ENCODE measurements around the gene ZXDC. TPM values are rescaled to one million over a fixed set of nuclear protein-coding genes. Genes with fewer than 3 reads are reported as not detected.

ZXDC gene
- total and polyA plus RNA-seq, 2 donors from 2014 or later, result 11.4 to 44.8 TPM

DNA sequence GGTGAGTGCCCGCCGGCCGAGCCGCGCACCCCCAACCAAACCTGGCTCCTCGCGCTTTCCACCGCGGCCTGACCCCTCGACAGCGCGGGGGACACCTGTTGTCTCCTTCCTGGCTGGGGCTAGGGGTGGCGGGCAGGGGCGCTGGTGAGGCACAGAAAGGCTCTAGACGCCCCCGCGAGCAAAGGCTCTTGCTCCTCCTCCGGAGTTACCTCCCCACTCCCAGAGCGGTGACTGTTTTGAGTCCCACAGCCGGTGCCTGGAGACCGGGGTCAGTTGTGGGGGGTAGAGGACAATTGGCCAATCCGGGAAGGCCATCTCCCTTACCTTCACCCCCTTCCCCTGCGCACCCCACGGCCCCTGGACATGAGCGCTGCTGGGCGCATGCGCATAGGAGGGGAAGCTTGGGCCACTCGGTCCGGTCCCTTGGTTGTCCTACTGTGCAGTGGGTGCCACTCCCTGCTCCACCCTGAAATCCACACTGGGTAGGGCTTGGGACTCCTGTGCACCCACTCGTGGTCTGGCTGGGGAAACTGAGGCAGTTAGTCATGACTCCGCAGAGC lies 48.8 kb upstream of the ZXDC start:
- DNase-seq (peak; percentile 31 to 78 (median 59)), FAIRE-seq (no peak)
- intact Hi-C loops (cut with DNase I), result no loop called here
- peak overlapping the region; percentile 11 to 64 (median 54) for H3K4me3 ChIP-seq (ENCODE audit: low read length in 3 of 3)
- peak overlapping the region in 1 of 3 donors; percentile 26 for H3K9ac ChIP-seq (ENCODE audit: low read length in 3 of 3)
- H3K27ac ChIP-seq (ENCODE audit: low read depth in 2 of 2, low read length in 2 of 2), result no peak overlapping the region
- peaks cover 3% of the 10 kb centered on the region for H3K27me3 ChIP-seq (ENCODE audit: control insufficient read depth, insufficient read depth, low read length)
- TF ChIP-seq, protein P1, sequence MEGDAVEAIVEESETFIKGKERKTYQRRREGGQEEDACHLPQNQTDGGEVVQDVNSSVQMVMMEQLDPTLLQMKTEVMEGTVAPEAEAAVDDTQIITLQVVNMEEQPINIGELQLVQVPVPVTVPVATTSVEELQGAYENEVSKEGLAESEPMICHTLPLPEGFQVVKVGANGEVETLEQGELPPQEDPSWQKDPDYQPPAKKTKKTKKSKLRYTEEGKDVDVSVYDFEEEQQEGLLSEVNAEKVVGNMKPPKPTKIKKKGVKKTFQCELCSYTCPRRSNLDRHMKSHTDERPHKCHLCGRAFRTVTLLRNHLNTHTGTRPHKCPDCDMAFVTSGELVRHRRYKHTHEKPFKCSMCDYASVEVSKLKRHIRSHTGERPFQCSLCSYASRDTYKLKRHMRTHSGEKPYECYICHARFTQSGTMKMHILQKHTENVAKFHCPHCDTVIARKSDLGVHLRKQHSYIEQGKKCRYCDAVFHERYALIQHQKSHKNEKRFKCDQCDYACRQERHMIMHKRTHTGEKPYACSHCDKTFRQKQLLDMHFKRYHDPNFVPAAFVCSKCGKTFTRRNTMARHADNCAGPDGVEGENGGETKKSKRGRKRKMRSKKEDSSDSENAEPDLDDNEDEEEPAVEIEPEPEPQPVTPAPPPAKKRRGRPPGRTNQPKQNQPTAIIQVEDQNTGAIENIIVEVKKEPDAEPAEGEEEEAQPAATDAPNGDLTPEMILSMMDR (IDR thresholded peaks at IDR 0.05; ENCODE audit: borderline replicate concordance, extremely low read depth, insufficient read depth), result no peak
- H3K9me3 ChIP-seq (ENCODE audit: control insufficient read depth in 2 of 3, insufficient read depth in 1 of 3, low read length in 3 of 3), result no peaks in the 10 kb centered on the region
- H3K36me3 ChIP-seq (ENCODE audit: control insufficient read depth in 2 of 3, insufficient read depth in 3 of 3, low read length in 3 of 3), result no peaks in the 10 kb centered on the region
- H3K4me1 ChIP-seq (ENCODE audit: control insufficient read depth in 2 of 3, insufficient read depth in 2 of 3, low read depth in 1 of 3, low read length in 3 of 3), result peaks cover 0 to 4% (median 4%) of the 10 kb centered on the region in 3 donors

DNA sequence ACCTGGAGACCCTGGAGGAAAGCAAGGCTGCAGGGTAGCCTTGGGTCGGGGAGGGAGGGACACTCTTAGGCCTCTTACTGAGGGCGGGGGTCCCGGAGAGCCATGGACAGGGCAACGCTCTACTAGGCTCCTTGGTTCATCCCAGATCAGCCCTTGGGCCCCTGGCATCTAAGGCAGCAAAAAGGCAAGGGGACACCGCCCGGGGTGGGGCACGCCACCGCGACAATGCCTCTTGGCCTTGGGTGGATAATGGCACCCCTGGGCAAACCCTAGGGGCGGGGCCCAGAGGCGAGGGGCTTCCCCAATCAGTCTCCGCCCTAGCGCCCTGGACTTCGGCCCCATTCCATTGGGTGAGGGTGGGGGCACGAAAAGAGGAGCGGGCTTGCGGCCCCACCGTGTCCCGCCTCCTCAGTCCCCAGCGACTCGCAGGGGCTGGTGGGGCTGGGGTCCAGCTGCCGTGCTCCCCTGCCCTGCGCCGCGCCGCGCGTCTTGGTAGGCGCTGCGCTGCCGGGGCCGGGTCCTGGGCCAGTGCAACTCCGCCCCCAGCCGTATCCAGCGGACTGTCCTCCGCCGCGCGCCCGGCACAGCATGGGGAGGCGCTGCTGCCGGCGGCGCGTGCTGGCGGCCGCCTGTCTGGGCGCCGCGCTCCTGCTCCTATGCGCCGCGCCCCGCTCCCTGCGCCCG lies 48.2 kb upstream of the ZXDC start, which contains the start of gene CHST13:
Gene CHST13, plus strand, starts transcription at position 411 of the 684 bp plus-strand sequence. Its CDS starts 178 bp downstream, at position 589.
- H3K4me1 ChIP-seq (ENCODE audit: control insufficient read depth in 2 of 3, insufficient read depth in 2 of 3, low read depth in 1 of 3, low read length in 3 of 3), result peaks cover 0 to 4% (median 2%) of the 10 kb centered on the region in 3 donors
- H3K9me3 ChIP-seq (ENCODE audit: control insufficient read depth in 2 of 3, insufficient read depth in 1 of 3, low read length in 3 of 3), result no peaks in the 10 kb centered on the region
- H3K9ac ChIP-seq (ENCODE audit: low read length in 3 of 3), result peak within 1 kb of the TSS in 1 of 3 donors; percentile 26
- DNase-seq (peak; percentile 62 to 80 (median 74)), FAIRE-seq (no peak)
- no peak within 1 kb of the TSS for H3K27ac ChIP-seq (ENCODE audit: low read depth in 2 of 2, low read length in 2 of 2)
- TF ChIP-seq, protein P1 (IDR thresholded peaks at IDR 0.05; ENCODE audit: borderline replicate concordance, extremely low read depth, insufficient read depth), result no peak
- no peaks in the 10 kb centered on the region for H3K36me3 ChIP-seq (ENCODE audit: control insufficient read depth in 2 of 3, insufficient read depth in 3 of 3, low read length in 3 of 3)
- H3K4me3 ChIP-seq (ENCODE audit: low read length in 3 of 3), result peak within 1 kb of the TSS; percentile 11 to 64 (median 54)
- peaks cover 3% of the 10 kb centered on the region for H3K27me3 ChIP-seq (ENCODE audit: control insufficient read depth, insufficient read depth, low read length)
- intact Hi-C loops (cut with DNase I), result no loop called here

DNA sequence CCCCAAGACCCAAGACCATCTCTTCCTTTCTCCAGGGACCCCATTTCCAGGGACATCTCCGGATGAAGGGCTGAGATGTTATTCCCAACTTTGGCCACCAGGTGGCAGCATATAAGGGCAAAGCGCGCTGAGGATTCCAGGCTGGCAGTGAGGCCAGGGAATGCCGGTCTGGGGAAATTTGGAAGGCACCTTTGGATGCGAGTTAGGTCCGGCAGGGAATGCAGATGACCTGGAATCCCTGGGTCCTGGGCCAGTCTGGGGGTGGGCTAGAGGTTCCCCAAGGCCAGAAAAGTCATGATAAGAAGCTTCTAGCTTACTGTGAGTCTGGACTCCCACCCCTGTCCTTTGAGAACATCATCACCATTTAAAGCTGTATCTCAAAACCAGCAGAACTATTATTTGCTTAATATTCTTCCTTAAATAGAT lies 46.7 kb upstream of the ZXDC start:
- Histone ChIP-seq H3K27me3 (ENCODE audit: control insufficient read depth, insufficient read depth, low read length) (peaks cover 3% of the 10 kb centered on the region), H3K36me3 (ENCODE audit: control insufficient read depth in 2 of 3, insufficient read depth in 3 of 3, low read length in 3 of 3) (no peaks in the 10 kb centered on the region), H3K9ac (ENCODE audit: low read length in 3 of 3) (no peak overlapping the region), H3K27ac (ENCODE audit: low read depth in 2 of 2, low read length in 2 of 2) (no peak overlapping the region), H3K4me3 (ENCODE audit: low read length in 3 of 3) (no peak overlapping the region), H3K4me1 (ENCODE audit: control insufficient read depth in 2 of 3, insufficient read depth in 2 of 3, low read depth in 1 of 3, low read length in 3 of 3) (peaks cover 0 to 2% (median 0%) of the 10 kb centered on the region in 3 donors), H3K9me3 (ENCODE audit: control insufficient read depth in 2 of 3, insufficient read depth in 1 of 3, low read length in 3 of 3) (no peaks in the 10 kb centered on the region)
- DNase-seq, result peak; percentile 39 to 79 (median 72)
- intact Hi-C loops (cut with DNase I), result no loop called here
- FAIRE-seq, result no peak
- TF ChIP-seq, protein P1 (IDR thresholded peaks at IDR 0.05; ENCODE audit: borderline replicate concordance, extremely low read depth, insufficient read depth), result peak; percentile 90
